ENCODE data around the gene KRI1. TPM values are rescaled to one million over a fixed set of nuclear protein-coding genes. Genes with fewer than 3 reads are reported as not detected.
"Not testable (repeated sequence)": the region's sequence is repeated elsewhere in the genome, so short reads cannot be mapped to it uniquely, and the experiment has no call there.

The KRI1 gene
- total RNA-seq, 2 donors from 2014 or later: 14.4 to 37.7 TPM

- no peak for DNase-seq (ENCODE audit: low spot score)
- Histone ChIP-seq H3K4me3 (no peak overlapping the region), H3K4me1 (ENCODE audit: control insufficient read depth in 1 of 2, low read depth in 2 of 2) (no peaks in the 10 kb centered on the region), H3K9me3 (no peaks in the 10 kb centered on the region), H3K36me3 (no peaks in the 10 kb centered on the region), H3K27ac (no peak overlapping the region), H3K27me3 (replicated peaks; ENCODE audit: insufficient read depth) (no peaks in the 10 kb centered on the region)
- no peak for ATAC-seq (ENCODE audit: insufficient number of reproducible peaks, low FRiP score, low read depth)
- no peak for TF ChIP-seq CTCF (IDR thresholded peaks at IDR 0.05)
Measured at GRCh38 chr19:10582091-10582490, 16.3 kb upstream of the KRI1 start.

DNA sequence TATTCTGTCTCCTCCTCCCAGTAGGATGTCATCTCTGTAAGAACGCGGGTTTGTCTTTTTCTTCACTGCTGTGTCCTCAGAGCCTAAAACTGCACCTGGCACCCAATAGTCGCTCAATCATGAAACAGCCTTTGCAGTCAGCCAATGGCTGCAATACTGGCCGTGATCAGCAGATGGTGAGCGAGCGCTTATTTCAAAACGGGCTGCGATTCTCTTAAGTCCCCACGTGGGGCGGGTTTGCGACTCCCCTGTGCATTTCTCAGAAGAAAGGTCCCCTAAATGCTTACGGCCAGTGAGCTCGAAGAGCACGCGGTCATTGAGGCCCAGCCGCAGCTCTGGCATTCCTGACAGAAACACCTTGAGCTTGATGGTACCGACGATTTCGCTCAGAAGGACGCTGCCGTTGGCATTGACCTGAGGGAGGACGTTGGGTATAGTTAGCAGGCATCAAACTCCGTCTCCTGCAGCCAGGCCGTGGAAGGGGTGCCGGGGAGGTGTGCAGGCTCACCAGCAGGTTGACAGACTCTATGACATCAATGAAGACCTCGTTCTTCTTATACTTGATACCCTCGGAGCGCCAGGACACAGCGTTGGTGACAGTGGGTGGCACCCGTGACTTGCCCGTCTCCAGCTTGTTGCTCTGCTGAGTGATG lies 15.3 kb upstream of the KRI1 start:
- H3K4me3 ChIP-seq: peak overlapping the region; percentile 53
- H3K36me3 ChIP-seq: no peaks in the 10 kb centered on the region
- H3K4me1 ChIP-seq (ENCODE audit: control insufficient read depth in 1 of 2, low read depth in 2 of 2): no peaks in the 10 kb centered on the region
- DNase-seq (ENCODE audit: low spot score): peak; percentile 79
- H3K27me3 ChIP-seq (replicated peaks; ENCODE audit: insufficient read depth): no peaks in the 10 kb centered on the region
- TF ChIP-seq CTCF (IDR thresholded peaks at IDR 0.05): peak; percentile 98
- ATAC-seq (ENCODE audit: insufficient number of reproducible peaks, low FRiP score, low read depth): peak; percentile 79
- H3K9me3 ChIP-seq: no peaks in the 10 kb centered on the region
- no peak overlapping the region for H3K27ac ChIP-seq

GRCh38 chr19:10577951-10578350 lies 12.1 kb upstream of the KRI1 start:
- Histone ChIP-seq H3K4me1 (ENCODE audit: control insufficient read depth in 1 of 2, low read depth in 2 of 2) (no peaks in the 10 kb centered on the region), H3K36me3 (no peaks in the 10 kb centered on the region), H3K9me3 (no peaks in the 10 kb centered on the region), H3K27me3 (replicated peaks; ENCODE audit: insufficient read depth) (no peaks in the 10 kb centered on the region), H3K27ac (no peak overlapping the region), H3K4me3 (no peak overlapping the region)
- DNase-seq (ENCODE audit: low spot score) (no peak), ATAC-seq (ENCODE audit: insufficient number of reproducible peaks, low FRiP score, low read depth) (no peak)
- no peak for TF ChIP-seq CTCF (IDR thresholded peaks at IDR 0.05)

DNA sequence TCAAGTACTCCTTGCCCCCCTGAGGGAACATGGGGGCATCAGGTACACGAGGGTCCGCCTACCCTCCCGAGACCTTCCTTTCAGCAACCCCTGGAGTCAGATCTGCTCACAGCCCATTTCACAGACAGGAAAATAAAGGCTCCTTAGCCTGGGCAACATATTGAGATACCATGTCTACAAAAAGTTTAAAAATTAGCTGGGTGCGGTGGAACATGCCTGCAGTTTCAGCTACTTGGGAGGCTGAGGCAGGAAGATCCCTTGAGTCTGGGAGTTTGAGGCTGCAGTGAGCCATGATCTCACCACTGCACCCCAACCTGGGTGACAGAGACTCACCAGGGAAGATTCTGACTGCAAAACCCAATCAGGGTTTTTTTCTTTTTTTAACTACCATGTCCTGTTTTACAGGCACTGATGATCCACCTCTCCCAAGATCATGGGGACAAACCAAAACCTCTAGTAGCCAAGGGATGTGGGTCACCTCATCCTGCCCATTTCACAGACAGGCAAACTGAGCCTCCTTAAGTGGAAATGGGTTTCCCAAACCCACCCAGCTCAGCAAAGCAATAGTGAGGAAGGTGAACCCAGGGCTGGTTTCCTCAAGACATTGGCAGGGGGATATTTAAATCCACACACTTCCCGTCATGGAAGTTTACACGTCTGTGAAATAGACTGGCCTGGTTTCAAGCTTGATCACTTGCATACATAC lies 9.4 kb upstream of the KRI1 start:
- DNase-seq (ENCODE audit: low spot score): no peak
- no peak for TF ChIP-seq CTCF (IDR thresholded peaks at IDR 0.05)

GRCh38 chr19:10574462-10574861 lies 8.7 kb upstream of the KRI1 start:
- no peaks in the 10 kb centered on the region for H3K9me3 ChIP-seq
- peaks cover 4% of the 10 kb centered on the region in 2 donors for H3K4me1 ChIP-seq (ENCODE audit: control insufficient read depth in 1 of 2, low read depth in 2 of 2)
- no peaks in the 10 kb centered on the region for H3K36me3 ChIP-seq
- no peak for TF ChIP-seq CTCF (IDR thresholded peaks at IDR 0.05)
- H3K27ac ChIP-seq: no peak overlapping the region
- DNase-seq (ENCODE audit: low spot score) (no peak), ATAC-seq (ENCODE audit: insufficient number of reproducible peaks, low FRiP score, low read depth) (no peak)
- no peak overlapping the region for H3K4me3 ChIP-seq
- no peaks in the 10 kb centered on the region for H3K27me3 ChIP-seq (replicated peaks; ENCODE audit: insufficient read depth)

More for the DNA sequence above, 9.4 kb upstream of the KRI1 start:
- H3K27me3 ChIP-seq (replicated peaks; ENCODE audit: insufficient read depth): no peaks in the 10 kb centered on the region
- no peaks in the 10 kb centered on the region for H3K36me3 ChIP-seq
- H3K9me3 ChIP-seq: no peaks in the 10 kb centered on the region
- no peak overlapping the region for H3K4me3 ChIP-seq
- H3K4me1 ChIP-seq (ENCODE audit: control insufficient read depth in 1 of 2, low read depth in 2 of 2): peaks cover 0 to 3% of the 10 kb centered on the region in 2 donors
- no peak overlapping the region for H3K27ac ChIP-seq
- no peak for ATAC-seq (ENCODE audit: insufficient number of reproducible peaks, low FRiP score, low read depth)

GRCh38 chr19:10573793-10574192 lies 8.0 kb upstream of the KRI1 start:
- not testable (repeated sequence) for H3K27me3 ChIP-seq (replicated peaks; ENCODE audit: insufficient read depth); H3K4me1 ChIP-seq (ENCODE audit: control insufficient read depth in 1 of 2, low read depth in 2 of 2); H3K36me3 ChIP-seq; H3K4me3 ChIP-seq; ATAC-seq (ENCODE audit: insufficient number of reproducible peaks, low FRiP score, low read depth); H3K9me3 ChIP-seq; DNase-seq (ENCODE audit: low spot score); H3K27ac ChIP-seq
